GM06990 (cell line): ENCODE data around the gene GNB3.
A peak's percentile ranks its signal among the peaks of the same experiment; 100 is the strongest.
"Not testable (repeated sequence)": the region's sequence is repeated elsewhere in the genome, so short reads cannot be mapped to it uniquely, and the experiment has no call there.

Source experiments
- DNase-seq: peaks from one replicate; pipeline ENCODE4 v3.0.0-alpha.2; 2011; ENCODE audit not compliant: insufficient read length; ENCODE audit errors: extremely low read depth
- H3K27me3 ChIP-seq: replicated peaks from 2 replicates; pipeline ENCODE4 v1.6.0; 2011; ENCODE audit warnings: low read length; ENCODE audit not compliant: control insufficient read depth, insufficient read depth
- H3K36me3 ChIP-seq: 2 replicates; pipeline ENCODE4 v1.5.1; 2011; ENCODE audit warnings: low read length; ENCODE audit not compliant: control insufficient read depth, insufficient read depth
- H3K4me3 ChIP-seq: replicated peaks from 2 replicates; pipeline ENCODE4 v1.5.1; 2011; ENCODE audit warnings: low read depth, mild to moderate bottlenecking, control low read depth, low read length
- CTCF ChIP-seq: IDR thresholded peaks from 2 replicates; pipeline ENCODE4 v1.5.1; 2011; ENCODE audit warnings: low read length, control low read depth, mild to moderate bottlenecking, inconsistent platforms; ENCODE audit not compliant: insufficient read depth, poor library complexity, severe bottlenecking

GNB3 gene

GRCh38 chr12:6861391-6861790 is 20.7 kb downstream of the GNB3 start:
- no peaks in the 10 kb centered on the region for H3K27me3 ChIP-seq
- peaks cover 55% of the 10 kb centered on the region for H3K36me3 ChIP-seq
- TF ChIP-seq CTCF, result no peak
- no peak overlapping the region for H3K4me3 ChIP-seq
- no peak for DNase-seq

GRCh38 chr12:6863033-6863432 is 22.3 kb downstream of the GNB3 start:
- no peaks in the 10 kb centered on the region for H3K27me3 ChIP-seq
- no peak overlapping the region for H3K4me3 ChIP-seq
- no peak for TF ChIP-seq CTCF
- H3K36me3 ChIP-seq, result peaks cover 45% of the 10 kb centered on the region
- no peak for DNase-seq

- Histone ChIP-seq H3K4me3 (no peak overlapping the region), H3K27me3 (no peaks in the 10 kb centered on the region), H3K36me3 (peaks cover 39% of the 10 kb centered on the region)
- no peak for DNase-seq
- TF ChIP-seq CTCF, result no peak
These were observed 23.0 kb downstream of the GNB3 start for GRCh38 chr12:6863586-6864321.

GRCh38 chr12:6865307-6865706 is 24.6 kb downstream of the GNB3 start:
- not testable (repeated sequence) for H3K27me3 ChIP-seq, H3K4me3 ChIP-seq, DNase-seq
- H3K36me3 ChIP-seq, result peaks cover 40% of the 10 kb centered on the region

GRCh38 chr12:6866163-6866919 is 25.6 kb downstream of the GNB3 start:
- no peaks in the 10 kb centered on the region for H3K27me3 ChIP-seq
- no peak for DNase-seq
- H3K36me3 ChIP-seq, result peaks cover 38% of the 10 kb centered on the region
- H3K4me3 ChIP-seq, result peak overlapping the region; percentile 72; the same call in 1 of the 2 replicates
- TF ChIP-seq CTCF, result no peak

GRCh38 chr12:6866920-6867412 is 26.2 kb downstream of the GNB3 start:
- TF ChIP-seq CTCF, result no peak
- H3K4me3 ChIP-seq, result peak overlapping the region; percentile 72
- H3K27me3 ChIP-seq, result no peaks in the 10 kb centered on the region
- H3K36me3 ChIP-seq, result peaks cover 33% of the 10 kb centered on the region
- no peak for DNase-seq
